Gastrocnemius medialis (tissue), 4 donors: ENCODE measurements around the gene OR6C70.

Source experiments
- POLR2A ChIP-seq, 2 donors: fragments of 450-650 bp; IDR thresholded peaks; one replicate each; pipeline ENCODE4 v1.6.1; 2017; ENCODE audit warnings: antibody characterized with exemption in 2 of 2, mild to moderate bottlenecking in 2 of 2, moderate library complexity in 2 of 2
- TF ChIP-seq, protein P1 (sequence below), 5 experiments: fragments of 450-650 bp in 3 of 5; fragments of 200-600 bp in 2 of 5; sonication (generic) in 2 of 5; IDR thresholded peaks in 4 of 5; conservative IDR thresholded peaks in 1 of 5; 1 replicate in 4 of 5; 2 replicates in 1 of 5; pipeline ENCODE4 v1.5.1; 2016 to 2019; ENCODE audit warnings: antibody characterized with exemption in 5 of 5, mild to moderate bottlenecking in 3 of 5, moderate library complexity in 3 of 5

DNA sequence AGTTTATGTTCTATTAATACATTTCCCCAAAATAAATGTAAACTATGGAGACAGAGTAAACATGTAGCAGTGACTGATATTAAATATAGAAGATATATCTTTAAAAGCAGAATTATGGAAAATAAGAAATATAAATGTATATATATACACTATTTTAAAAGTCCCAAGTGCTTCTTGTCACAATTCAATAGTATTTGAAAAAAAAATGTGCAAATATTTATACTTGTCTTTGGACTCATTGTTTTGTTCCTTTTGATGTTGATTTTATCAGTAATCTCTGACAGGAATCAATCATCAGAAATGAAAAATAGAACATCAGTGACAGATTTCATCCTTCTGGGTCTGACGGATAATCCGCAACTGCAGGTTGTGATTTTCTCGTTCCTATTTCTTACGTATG lies 44.0 kb downstream of the OR6C70 start, which contains the start of gene OR6C76:
- TF ChIP-seq, protein P1, sequence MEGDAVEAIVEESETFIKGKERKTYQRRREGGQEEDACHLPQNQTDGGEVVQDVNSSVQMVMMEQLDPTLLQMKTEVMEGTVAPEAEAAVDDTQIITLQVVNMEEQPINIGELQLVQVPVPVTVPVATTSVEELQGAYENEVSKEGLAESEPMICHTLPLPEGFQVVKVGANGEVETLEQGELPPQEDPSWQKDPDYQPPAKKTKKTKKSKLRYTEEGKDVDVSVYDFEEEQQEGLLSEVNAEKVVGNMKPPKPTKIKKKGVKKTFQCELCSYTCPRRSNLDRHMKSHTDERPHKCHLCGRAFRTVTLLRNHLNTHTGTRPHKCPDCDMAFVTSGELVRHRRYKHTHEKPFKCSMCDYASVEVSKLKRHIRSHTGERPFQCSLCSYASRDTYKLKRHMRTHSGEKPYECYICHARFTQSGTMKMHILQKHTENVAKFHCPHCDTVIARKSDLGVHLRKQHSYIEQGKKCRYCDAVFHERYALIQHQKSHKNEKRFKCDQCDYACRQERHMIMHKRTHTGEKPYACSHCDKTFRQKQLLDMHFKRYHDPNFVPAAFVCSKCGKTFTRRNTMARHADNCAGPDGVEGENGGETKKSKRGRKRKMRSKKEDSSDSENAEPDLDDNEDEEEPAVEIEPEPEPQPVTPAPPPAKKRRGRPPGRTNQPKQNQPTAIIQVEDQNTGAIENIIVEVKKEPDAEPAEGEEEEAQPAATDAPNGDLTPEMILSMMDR (IDR thresholded peaks at IDR 0.05 in 4 of 5, conservative IDR thresholded peaks at IDR 0.05 in 1 of 5) = no peak
- no peak for TF ChIP-seq POLR2A (IDR thresholded peaks at IDR 0.05)
